ENCODE measurements around the gene UXS1. TPM values are rescaled to one million over a fixed set of nuclear protein-coding genes. Genes with fewer than 3 reads are reported as not detected.

The UXS1 gene
- total RNA-seq, 4 donors from 2014 or later, result 18.5 to 26.5 (median 22.8) TPM

GRCh38 chr2:106127282-106127771 lies 66.8 kb downstream of the UXS1 start:
- TF ChIP-seq CTCF (IDR thresholded peaks at IDR 0.05; ENCODE audit: low read depth), result no peak

GRCh38 chr2:106126705-106127281 lies 67.3 kb downstream of the UXS1 start:
- no peak for TF ChIP-seq CTCF (IDR thresholded peaks at IDR 0.05; ENCODE audit: low read depth)

GRCh38 chr2:106126295-106126694 lies 67.8 kb downstream of the UXS1 start:
- no peak for TF ChIP-seq CTCF (IDR thresholded peaks at IDR 0.05; ENCODE audit: low read depth)

- no peak for TF ChIP-seq CTCF (IDR thresholded peaks at IDR 0.05; ENCODE audit: low read depth)
These were observed 69.1 kb downstream of the UXS1 start for GRCh38 chr2:106124905-106125549.

- no peak for TF ChIP-seq CTCF (IDR thresholded peaks at IDR 0.05; ENCODE audit: low read depth)
These were observed 69.9 kb downstream of the UXS1 start for GRCh38 chr2:106124106-106124756.

GRCh38 chr2:106122157-106122556 lies 71.9 kb downstream of the UXS1 start:
- TF ChIP-seq CTCF (IDR thresholded peaks at IDR 0.05; ENCODE audit: low read depth), result no peak

GRCh38 chr2:106120432-106120831 lies 73.7 kb downstream of the UXS1 start:
- no peak for TF ChIP-seq CTCF (IDR thresholded peaks at IDR 0.05; ENCODE audit: low read depth)

Data from subcutaneous adipose tissue (tissue), 4 donors.